ENCODE results near the gene PIAS1.

The PIAS1 gene

DNA sequence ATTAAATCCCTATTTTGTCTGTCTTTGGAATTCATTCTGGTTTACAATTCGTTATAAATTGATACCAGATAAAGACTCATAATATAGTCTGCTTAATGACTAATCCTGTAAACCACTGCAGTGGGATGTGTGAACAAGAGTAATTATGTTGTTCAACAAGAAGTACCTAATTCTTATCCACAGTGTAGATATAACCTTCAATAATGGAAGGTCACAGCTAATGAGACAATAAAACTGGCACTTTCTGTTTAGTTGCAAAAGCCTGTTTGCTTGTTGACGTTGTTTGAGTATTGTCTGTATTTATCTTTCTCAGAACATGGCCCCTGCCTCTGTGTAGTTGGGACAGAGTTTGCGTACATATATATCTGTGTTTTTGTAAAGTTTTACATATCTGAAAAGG, 26.7 kb downstream of the PIAS1 start (continued):
- peak; percentile 28; the same call in 1 of the 2 replicates for TF ChIP-seq IKZF3 (tag by site-specific recombination; IDR thresholded peaks at IDR 0.05)
- no peak for TF ChIP-seq ZNF404 (tag by site-specific recombination; IDR thresholded peaks at IDR 0.05)
- peak; percentile 16; the same call in 1 of the 2 replicates for TF ChIP-seq GLI2 (tag by site-specific recombination; IDR thresholded peaks at IDR 0.05; ENCODE audit: borderline replicate concordance, low read depth)
- no peak for TF ChIP-seq ZNF148 (tag by site-specific recombination; IDR thresholded peaks at IDR 0.05; ENCODE audit: borderline replicate concordance)
- no peak for TF ChIP-seq ZNF132 (tag by site-specific recombination; IDR thresholded peaks at IDR 0.05; ENCODE audit: borderline replicate concordance)
- TF ChIP-seq, protein P1, sequence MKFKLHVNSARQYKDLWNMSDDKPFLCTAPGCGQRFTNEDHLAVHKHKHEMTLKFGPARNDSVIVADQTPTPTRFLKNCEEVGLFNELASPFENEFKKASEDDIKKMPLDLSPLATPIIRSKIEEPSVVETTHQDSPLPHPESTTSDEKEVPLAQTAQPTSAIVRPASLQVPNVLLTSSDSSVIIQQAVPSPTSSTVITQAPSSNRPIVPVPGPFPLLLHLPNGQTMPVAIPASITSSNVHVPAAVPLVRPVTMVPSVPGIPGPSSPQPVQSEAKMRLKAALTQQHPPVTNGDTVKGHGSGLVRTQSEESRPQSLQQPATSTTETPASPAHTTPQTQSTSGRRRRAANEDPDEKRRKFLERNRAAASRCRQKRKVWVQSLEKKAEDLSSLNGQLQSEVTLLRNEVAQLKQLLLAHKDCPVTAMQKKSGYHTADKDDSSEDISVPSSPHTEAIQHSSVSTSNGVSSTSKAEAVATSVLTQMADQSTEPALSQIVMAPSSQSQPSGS (tag by site-specific recombination; IDR thresholded peaks at IDR 0.05; ENCODE audit: low read depth), result no peak
- TF ChIP-seq ZXDB (tag by site-specific recombination; IDR thresholded peaks at IDR 0.05), result no peak
- no peak for TF ChIP-seq ZNF530 (tag by site-specific recombination; IDR thresholded peaks at IDR 0.05; ENCODE audit: low read depth)

- TF ChIP-seq, protein P2, sequence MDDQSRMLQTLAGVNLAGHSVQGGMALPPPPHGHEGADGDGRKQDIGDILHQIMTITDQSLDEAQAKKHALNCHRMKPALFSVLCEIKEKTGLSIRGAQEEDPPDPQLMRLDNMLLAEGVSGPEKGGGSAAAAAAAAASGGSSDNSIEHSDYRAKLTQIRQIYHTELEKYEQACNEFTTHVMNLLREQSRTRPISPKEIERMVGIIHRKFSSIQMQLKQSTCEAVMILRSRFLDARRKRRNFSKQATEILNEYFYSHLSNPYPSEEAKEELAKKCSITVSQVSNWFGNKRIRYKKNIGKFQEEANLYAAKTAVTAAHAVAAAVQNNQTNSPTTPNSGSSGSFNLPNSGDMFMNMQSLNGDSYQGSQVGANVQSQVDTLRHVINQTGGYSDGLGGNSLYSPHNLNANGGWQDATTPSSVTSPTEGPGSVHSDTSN (CRISPR knock-in tag; IDR thresholded peaks at IDR 0.05), result no peak
- TF ChIP-seq ZNF133 (tag by site-specific recombination; IDR thresholded peaks at IDR 0.05) (peak; percentile 43; the same call in 1 of the 2 replicates), ZNF596 (tag by site-specific recombination; IDR thresholded peaks at IDR 0.05) (no peak), ZNF138 (tag by site-specific recombination; IDR thresholded peaks at IDR 0.05; ENCODE audit: borderline replicate concordance) (no peak), ZSCAN23 (tag by site-specific recombination; IDR thresholded peaks at IDR 0.05) (no peak), ZNF112 (tag by site-specific recombination; IDR thresholded peaks at IDR 0.05) (no peak), PRDM1 (tag by site-specific recombination; IDR thresholded peaks at IDR 0.05) (peak; percentile 65; the same call in 1 of the 2 replicates)
- TF ChIP-seq, protein P3, sequence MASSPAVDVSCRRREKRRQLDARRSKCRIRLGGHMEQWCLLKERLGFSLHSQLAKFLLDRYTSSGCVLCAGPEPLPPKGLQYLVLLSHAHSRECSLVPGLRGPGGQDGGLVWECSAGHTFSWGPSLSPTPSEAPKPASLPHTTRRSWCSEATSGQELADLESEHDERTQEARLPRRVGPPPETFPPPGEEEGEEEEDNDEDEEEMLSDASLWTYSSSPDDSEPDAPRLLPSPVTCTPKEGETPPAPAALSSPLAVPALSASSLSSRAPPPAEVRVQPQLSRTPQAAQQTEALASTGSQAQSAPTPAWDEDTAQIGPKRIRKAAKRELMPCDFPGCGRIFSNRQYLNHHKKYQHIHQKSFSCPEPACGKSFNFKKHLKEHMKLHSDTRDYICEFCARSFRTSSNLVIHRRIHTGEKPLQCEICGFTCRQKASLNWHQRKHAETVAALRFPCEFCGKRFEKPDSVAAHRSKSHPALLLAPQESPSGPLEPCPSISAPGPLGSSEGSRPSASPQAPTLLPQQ (tag by site-specific recombination; IDR thresholded peaks at IDR 0.05), result no peak
- no peak overlapping the region for H3K4me3 ChIP-seq (ENCODE audit: low read depth, low read length)
- peaks cover 41% of the 10 kb centered on the region for H3K4me1 ChIP-seq (ENCODE audit: control insufficient read depth, insufficient read depth, low read length)
- ChIA-PET CTCF (interaction anchor here (0.6 to 0.7 kb wide), 2 partner anchors 11 to 181 kb away, joined by 3 to 5 read pairs; no protein-coding TSS in a partner anchor), POLR2A (no interaction called here)
- H3K36me3 ChIP-seq (ENCODE audit: control insufficient read depth in 2 of 2, insufficient read depth in 1 of 2, low read length in 2 of 2), result peaks cover 4% of the 10 kb centered on the region in 2 experiments
- H3K27ac ChIP-seq (ENCODE audit: extremely low read depth, low read depth, low read length), result no peak overlapping the region
- no peaks in the 10 kb centered on the region for H3K9me3 ChIP-seq (ENCODE audit: control insufficient read depth, insufficient read depth, low read depth, low read length)
Measured at GRCh38 chr15:68081869-68082505, 27.9 kb downstream of the PIAS1 start.

DNA sequence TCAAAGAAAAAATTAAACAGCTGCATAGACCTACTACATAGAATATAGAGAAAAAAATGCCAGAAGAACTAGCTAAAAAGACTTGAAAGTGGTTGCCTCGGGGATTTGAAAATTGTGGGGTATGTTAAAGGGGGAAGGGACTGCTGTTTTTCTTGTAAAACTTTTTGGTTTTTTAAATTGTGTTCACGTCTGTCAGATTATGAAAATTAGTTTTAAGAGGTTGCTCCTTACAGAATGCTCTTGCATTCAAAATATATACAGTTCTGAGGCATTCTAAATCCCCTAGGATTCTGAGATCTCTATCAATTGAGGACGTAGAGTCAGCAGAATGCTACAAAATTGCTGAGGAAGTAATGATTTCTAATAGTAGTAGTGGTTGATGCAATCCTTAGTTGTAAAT, 28.6 kb downstream of the PIAS1 start:
- H3K4me1 ChIP-seq (ENCODE audit: control insufficient read depth, insufficient read depth, low read length), result peaks cover 34% of the 10 kb centered on the region
- H3K27ac ChIP-seq (ENCODE audit: extremely low read depth, low read depth, low read length), result no peak overlapping the region
- H3K9me3 ChIP-seq (ENCODE audit: control insufficient read depth, insufficient read depth, low read depth, low read length), result no peaks in the 10 kb centered on the region
- no peak overlapping the region for H3K4me3 ChIP-seq (ENCODE audit: low read depth, low read length)
- H3K36me3 ChIP-seq (ENCODE audit: control insufficient read depth in 2 of 2, insufficient read depth in 1 of 2, low read length in 2 of 2), result peaks cover 8 to 9% of the 10 kb centered on the region in 2 experiments
- ChIA-PET POLR2A (no interaction called here), CTCF (interaction anchor here (0.6 kb wide), 1 partner anchor 12 kb away, joined by 3 read pairs; no protein-coding TSS in a partner anchor)
- TF ChIP-seq MZF1 (tag by site-specific recombination; IDR thresholded peaks at IDR 0.05; ENCODE audit: borderline replicate concordance) (peak; percentile 77; the same call in 1 of the 2 replicates), ZNF830 (tag by site-specific recombination; IDR thresholded peaks at IDR 0.05; ENCODE audit: low read depth) (no peak), PRDM6 (tag by site-specific recombination; IDR thresholded peaks at IDR 0.05) (0 out of 2 replicates have a peak, but pooled peaks have one; percentile 6)

All from HEK293 (cell line).